CD4-positive, alpha-beta T cell treated with Interleukin-10 for 1 hour (primary cell): Measurements from ENCODE around the gene NHP2.
"Not testable (repeated sequence)": the region's sequence is repeated elsewhere in the genome, so short reads cannot be mapped to it uniquely, and the experiment has no call there.

ENCODE experiments used
- DNase-seq: peaks from one replicate; pipeline ENCODE4 v3.0.0-alpha.2; 2020

NHP2 gene

GRCh38 chr5:178170455-178170854 is 16.8 kb upstream of the NHP2 start:
- DNase-seq, result no peak

GRCh38 chr5:178165581-178165980 is 11.9 kb upstream of the NHP2 start:
- no peak for DNase-seq

- peak; percentile 91 for DNase-seq
These were observed 10.4 kb upstream of the NHP2 start for GRCh38 chr5:178163772-178164735.

- no peak for DNase-seq
These were observed 8.8 kb upstream of the NHP2 start for GRCh38 chr5:178162481-178162880.

GRCh38 chr5:178160176-178160575 is 6.5 kb upstream of the NHP2 start:
- DNase-seq, result no peak

- no peak for DNase-seq
These were observed 1.4 kb upstream of the NHP2 start for GRCh38 chr5:178155065-178155464.

GRCh38 chr5:178152491-178153444 is 917 bp downstream of the NHP2 start:
- no peak for DNase-seq

- DNase-seq, result no peak
These were observed 2.5 kb downstream of the NHP2 start for GRCh38 chr5:178150977-178151734.

- no peak for DNase-seq
These were observed 4.3 kb downstream of the NHP2 start for GRCh38 chr5:178149199-178149932.

- no peak for DNase-seq
These were observed 6.3 kb downstream of the NHP2 start for GRCh38 chr5:178147406-178147805.

GRCh38 chr5:178145965-178146820 is 7.5 kb downstream of the NHP2 start:
- peak; percentile 79 for DNase-seq

GRCh38 chr5:178143901-178144300 is 9.8 kb downstream of the NHP2 start:
- no peak for DNase-seq

- DNase-seq, result no peak
These were observed 10.4 kb downstream of the NHP2 start for GRCh38 chr5:178143246-178143645.

GRCh38 chr5:178142642-178143041 is 11.0 kb downstream of the NHP2 start:
- no peak for DNase-seq

- DNase-seq, result no peak
These were observed 12.1 kb downstream of the NHP2 start for GRCh38 chr5:178141550-178141949.

GRCh38 chr5:178137991-178138390 is 15.7 kb downstream of the NHP2 start:
- no peak for DNase-seq

- DNase-seq, result no peak
These were observed 16.7 kb downstream of the NHP2 start for GRCh38 chr5:178136990-178137389.

- DNase-seq, result peak; percentile 5
These were observed 22.2 kb downstream of the NHP2 start for GRCh38 chr5:178131446-178131996.

- peak; percentile 86 for DNase-seq
These were observed 22.9 kb downstream of the NHP2 start, which contains the start of gene RMND5B for GRCh38 chr5:178130576-178131445. Gene RMND5B (plus strand): TSS chr5:178131014. CDS start chr5:178138120, 7,106 bp downstream.

- not testable (repeated sequence) for DNase-seq
These were observed 23.5 kb downstream of the NHP2 start for GRCh38 chr5:178130234-178130575.
